NCI-H1105 treated with DMSO at 0.1 percent for 48 hours (cell line): ENCODE data around the gene RAB3IP.

Source experiments
- DNase-seq: peaks from one replicate; lab custom pipeline; 2025; lab: John Stamatoyannopoulos, UW

The RAB3IP gene, protein sequence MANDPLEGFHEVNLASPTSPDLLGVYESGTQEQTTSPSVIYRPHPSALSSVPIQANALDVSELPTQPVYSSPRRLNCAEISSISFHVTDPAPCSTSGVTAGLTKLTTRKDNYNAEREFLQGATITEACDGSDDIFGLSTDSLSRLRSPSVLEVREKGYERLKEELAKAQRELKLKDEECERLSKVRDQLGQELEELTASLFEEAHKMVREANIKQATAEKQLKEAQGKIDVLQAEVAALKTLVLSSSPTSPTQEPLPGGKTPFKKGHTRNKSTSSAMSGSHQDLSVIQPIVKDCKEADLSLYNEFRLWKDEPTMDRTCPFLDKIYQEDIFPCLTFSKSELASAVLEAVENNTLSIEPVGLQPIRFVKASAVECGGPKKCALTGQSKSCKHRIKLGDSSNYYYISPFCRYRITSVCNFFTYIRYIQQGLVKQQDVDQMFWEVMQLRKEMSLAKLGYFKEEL

DNA sequence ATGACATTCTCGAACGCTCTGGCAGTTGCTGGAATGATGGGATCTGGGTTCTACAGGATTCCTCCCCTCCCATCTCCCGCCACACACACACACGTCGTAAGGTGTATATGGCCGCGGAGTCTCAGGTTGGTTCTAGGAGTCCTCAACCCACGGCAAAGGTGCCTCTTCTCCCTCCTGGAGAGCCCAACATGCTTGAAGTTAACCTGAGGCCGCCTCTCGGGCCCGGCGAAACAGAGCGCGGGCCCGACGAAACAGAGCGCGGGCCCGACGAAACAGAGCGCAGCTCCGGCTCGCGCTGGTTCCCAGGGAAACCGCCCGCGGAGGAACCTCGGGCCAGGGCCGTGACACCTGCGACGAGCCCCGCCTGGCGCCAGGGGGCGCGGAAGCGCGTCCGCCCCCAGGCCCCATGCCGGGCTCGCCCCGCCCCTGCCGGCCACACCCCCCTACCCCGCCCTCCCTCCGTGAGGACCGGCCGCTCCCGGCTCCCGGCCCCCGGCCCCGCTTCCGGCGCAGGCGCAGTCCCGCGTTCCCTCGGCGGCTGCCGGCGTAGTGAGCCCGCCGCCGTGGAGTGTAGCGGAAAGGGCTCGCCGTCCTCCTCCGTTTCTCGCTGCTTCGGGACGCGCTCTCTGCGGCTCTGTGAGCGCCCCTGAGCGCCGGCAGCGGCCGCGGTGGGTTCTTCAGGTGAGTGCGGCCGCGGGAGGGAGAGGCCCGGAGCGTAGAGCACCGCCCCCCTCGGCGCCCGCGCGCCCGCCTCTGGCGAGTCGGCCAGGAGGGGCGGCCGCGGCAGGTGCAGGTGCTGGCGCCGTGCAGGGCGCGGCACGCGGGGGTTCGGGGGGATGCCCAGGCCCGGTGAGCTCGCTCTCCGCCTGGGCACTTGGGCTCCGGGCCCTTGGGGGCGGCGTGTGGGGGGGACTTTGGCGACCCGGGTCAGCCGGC is at the start of gene RAB3IP:
Gene RAB3IP, plus strand, starts transcription at position 510 of the 936 bp plus-strand sequence. CDS start 16,549 bp downstream, outside the sequence.
- DNase-seq = peak; percentile 90

DNA sequence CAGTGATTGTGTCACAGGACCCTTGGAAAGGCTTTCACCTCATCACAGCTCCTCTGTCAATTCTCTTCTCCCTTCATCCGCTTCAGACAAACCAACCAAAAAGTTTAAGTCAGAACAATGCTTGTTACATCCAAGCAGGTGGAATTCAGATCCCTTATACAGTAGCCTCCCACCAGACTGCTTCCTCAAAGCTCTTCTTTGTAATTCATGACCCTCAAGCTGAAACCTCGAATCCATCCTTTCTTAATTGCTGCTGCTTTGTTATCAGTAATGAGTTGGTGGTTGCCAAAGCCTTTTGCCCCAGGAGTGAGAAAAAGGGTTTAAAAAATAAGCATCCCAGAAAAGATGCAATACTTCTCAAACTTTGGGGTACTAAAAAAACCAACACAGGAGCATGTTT is 49.0 kb upstream of the RAB3IP start:
- no peak for DNase-seq

DNA sequence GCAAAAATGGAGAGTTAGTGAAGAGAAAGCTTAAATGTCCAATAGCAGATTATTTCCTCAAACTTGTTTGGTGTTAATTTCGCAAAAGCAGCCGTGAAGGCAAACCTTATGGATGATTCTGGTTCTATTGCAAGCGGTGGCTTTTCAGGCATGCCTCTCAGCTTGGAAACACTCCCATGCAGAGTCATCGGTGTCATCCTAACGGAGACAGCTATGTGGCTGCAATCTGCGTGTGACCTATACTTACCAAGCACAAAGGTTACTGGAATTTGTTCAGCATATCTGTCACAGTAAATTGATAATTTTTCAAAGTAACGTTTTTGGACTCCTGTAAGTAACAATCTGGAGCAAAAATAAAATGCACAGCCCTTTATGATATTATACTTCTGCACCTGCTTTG is 44.5 kb upstream of the RAB3IP start:
- DNase-seq = no peak

DNA sequence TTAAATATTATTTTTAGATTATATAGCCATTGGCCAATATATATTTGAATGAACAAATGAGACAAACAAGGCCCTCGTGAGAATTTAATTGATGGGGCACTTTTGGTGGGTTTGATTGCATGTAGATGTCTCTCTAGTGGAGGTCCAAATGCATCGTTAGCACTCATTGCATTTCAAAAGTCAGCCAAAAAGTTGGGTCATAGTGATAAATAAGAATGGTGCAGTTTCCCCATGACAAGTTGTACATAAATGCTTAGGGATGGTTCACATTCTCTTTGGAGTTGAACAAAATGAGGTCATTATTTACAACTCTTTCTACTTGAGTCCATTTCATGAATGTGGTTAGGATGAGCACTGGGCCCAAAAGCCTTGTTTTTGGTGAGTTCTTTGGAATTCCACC is 40.6 kb upstream of the RAB3IP start:
- no peak for DNase-seq

DNA sequence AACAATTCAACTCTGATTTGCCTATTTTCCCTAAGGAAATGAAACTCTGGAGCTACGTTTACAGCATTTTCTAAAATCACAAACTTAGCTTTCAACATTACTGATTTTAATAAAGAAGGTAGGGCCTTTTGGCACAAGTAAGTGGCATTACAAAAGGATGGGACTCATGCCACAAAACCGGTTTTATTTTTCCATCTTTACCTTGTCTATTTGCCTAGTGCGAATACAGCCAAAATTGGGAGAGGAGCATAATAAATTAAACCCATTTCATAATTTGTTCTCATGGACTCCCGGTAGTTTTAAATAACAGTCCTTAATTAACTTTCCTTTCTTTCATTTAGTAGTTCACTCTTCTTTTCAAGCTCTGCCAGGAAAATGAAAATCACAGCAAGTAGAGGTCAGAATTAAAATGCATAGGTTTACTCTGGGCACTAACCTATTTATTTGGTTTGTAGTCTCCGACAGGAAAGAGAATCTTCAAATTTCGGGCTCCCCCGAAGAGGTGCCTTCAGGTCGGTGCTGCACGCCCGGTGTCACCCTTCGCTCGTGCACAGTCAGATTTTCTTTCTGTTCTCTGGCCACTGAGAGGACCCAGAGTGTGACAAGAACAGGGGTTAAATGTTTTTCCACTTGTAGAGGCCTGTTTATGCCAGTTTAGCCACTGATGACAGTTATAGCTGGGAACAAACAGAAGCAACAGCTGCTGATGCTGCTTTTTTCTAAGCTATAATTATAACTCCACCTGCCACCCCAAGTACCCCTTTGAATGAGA is 39.7 kb upstream of the RAB3IP start, which contains the start of gene BEST3:
Gene BEST3, minus strand, starts transcription at position 535 of the 772 bp plus-strand sequence. CDS start 1,505 bp downstream, outside the sequence.
- DNase-seq = peak; percentile 100

DNA sequence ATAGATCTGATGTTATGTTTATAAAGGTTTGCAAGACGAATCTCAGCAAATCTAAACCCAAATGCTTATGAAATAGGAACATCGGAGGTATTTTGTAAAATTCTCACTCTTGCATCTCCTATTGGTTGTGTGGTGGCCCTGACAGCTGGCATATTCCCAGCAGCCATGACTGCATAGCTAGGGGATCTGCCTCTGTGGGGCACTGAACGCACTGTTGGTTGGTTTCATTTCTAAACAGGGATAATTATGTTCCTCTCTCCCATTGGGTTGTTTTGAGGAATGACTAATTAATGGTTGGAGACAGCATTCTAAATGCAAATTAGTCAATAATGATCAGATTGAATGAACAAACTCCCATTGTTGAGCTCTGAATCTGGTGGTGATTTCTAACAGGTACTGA is 36.8 kb upstream of the RAB3IP start:
- peak; percentile 78 for DNase-seq

DNA sequence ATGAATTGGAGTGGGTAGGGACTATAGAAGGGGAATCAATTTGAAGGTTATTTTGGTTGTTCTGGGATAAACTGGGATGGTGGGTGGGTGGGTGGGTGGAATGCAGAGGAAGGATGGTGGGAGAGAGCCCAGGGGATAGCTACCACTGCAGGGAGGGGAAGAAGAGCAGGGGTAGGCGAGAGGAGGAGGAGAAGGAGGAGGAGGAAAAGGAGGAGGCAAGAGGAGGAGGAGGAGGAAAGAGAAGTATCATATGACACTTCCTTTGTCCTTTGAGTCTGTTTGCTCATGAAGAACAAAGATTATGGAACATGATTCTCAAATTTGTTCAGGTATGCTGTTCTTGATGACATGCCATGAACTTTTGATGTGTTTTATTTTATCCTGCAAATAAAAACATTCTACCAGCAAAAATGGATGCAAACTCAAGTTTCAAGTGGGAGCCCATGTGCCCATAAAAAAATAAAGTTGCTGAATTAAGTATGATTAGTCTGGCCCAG is 35.5 kb upstream of the RAB3IP start:
- DNase-seq = no peak

DNA sequence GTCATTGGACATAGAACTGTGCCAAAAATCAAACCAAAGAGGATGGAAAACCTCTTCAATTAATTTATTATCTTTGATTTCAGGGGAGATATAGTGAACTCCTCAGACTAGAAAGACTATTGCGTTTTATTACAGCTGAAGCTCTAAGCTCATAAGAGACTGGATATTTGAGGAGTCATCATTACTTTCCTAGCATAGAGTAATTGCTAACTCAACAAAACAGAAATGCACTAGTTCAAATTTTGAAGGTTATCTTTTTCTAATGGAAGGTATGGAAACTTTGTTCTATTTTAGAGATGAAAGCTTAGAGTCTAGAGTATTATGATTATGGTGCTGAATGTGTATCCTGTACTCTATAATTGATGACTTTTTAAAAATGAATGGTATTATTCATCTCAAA is 34.3 kb upstream of the RAB3IP start:
- DNase-seq = peak; percentile 76

DNA sequence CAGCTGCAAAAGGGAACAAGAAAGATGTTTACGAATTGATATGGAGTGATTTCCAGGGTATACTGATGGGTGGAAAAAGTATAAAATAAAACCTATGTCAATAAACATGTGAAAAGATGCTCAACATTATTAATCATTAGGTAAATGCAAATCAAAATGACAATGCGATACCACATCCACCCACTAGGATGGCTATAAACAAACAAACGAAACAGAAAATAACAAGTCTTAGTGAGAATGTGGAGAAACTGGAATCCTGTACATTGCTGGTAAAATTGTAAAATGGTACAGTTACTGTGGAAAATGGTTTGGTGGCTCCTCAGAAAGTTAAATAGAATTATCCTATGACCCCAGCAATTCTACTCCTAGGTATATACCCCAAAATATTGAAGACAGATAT is 30.0 kb upstream of the RAB3IP start:
- DNase-seq = no peak

DNA sequence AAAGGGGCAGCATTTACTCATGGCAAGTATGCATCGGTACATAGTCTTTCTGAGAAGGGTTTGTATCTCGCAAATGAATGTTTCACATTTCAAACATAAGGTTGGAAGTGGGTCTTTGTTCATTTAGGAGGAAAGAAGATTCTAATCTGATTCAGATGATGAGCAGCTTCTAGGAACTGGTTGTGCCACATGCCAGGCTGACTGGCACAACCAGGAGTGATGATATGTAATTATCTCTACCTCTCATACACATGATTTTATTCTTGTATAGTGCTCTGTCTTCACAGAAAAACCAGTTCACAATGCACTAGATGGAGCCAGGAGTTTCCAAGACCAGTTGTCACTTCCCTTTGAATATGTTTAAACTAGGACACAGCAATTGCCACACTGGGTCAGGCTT is 25.8 kb upstream of the RAB3IP start:
- no peak for DNase-seq

DNA sequence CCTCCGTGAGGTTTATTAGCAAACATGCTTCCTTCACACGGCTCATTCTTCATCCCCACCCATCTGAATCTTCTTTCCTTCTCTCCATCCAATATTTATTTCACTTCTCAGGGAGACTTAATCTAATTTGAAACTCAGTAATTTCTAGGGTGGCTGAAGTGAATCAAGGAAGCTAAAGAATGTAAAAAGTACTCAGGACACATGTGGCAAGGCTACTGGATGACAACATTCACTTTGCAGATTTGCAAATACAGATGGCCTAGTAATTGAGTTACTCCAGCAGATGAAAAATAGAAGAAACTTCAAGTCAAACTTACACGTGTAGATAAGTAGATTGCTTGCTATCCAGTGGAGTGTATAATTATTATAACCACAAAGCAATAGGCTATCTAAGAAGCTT is 24.1 kb upstream of the RAB3IP start:
- no peak for DNase-seq

DNA sequence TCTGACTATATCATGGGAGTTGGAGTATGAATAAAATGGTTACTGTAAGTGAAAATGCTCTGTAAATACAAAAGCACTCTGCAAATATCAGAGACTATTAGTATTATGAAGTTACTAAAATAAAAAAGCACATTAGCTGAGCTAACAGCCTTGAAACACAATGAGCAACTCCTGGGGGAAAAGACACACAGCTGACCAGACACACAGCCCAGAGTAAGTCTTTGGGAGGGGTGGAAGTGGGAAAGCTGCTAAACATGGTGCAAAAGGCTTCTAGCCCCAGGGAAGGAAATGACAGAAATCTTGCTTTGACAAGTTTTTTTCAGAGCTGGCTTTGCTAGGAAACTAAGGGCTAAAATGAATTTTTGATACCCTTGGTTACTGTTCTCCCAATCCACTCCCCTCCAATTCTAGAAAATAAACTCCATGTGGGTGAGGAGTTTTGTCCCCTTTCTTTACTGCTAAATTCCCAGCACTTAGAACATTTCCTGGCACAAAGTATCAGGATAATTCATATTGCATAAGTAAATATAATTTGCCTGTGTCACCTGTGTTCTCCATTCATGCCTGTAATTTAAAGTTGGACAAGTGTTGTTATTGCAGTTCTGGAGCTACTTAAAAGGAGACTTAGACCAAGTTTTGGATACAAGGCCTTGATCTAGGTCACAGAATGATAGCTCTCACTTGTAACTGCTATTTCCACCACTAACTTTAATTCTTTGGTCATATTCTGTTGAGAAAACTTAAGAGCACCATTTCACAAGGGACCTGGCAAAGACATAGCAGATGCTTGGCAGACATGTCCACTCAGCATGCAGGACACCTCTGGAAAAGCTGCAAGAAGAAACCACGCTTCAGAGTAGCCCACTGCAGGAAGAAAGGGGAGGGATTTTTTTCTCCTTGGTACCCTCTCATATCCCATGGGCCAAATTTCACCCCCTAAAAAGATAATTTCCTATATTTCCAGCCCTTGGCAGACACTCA is 19.0 kb upstream of the RAB3IP start:
- DNase-seq = no peak

DNA sequence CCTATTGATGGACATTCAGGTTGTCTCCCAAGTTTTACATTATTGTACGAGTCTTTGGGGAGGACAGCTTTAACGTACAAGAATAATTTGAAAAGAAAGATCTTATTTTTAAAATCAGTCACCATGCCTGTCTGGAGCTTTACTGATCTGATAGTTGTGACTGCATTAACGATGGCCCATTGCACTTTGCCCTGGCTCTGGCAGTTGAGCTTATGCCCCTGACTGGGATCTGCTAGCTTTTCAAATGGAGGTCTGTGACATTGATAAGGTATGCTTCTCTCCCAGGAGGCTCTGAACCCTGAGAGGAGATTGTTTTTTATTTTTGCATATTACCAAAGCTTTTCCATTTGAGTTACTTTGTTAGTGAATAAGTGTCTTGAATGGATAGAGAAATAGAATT is 17.9 kb upstream of the RAB3IP start:
- no peak for DNase-seq

DNA sequence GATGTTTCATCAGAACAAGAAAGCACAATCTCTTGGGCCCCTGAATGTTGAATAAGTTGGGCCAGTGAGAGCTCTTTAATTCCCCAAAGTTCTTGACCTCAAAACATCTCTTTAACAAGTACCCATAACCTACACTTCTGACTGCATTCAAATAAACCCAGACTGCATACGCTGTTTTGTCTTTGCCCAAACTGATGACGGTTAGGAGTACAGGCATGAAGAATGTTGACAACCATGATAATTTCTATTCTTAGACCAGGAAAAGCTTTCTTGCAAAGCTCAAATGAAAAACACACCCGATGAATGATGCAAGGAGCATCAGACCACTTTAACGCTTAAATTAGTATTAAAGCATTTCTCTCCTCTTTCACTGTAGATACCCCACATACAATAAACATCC is 11.7 kb upstream of the RAB3IP start:
- no peak for DNase-seq

DNA sequence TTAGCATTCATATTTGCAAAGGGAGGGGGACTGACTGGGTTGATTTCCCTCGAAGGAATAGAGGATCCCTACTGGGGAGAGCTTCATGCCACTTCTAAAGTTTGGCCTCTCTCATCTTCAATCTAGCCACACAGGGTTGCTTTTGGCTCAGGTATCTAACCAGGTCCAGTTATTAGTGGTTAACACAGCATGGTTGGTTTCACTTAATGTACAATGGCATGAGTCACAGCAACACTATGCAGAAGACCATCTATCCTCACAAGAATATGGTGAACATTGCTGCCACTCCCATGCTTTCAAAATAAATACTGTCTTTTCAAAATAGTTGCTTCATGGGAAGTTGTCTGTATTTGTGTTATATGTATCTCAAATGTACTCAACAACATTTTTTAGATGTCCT is 6.6 kb upstream of the RAB3IP start:
- DNase-seq = no peak

DNA sequence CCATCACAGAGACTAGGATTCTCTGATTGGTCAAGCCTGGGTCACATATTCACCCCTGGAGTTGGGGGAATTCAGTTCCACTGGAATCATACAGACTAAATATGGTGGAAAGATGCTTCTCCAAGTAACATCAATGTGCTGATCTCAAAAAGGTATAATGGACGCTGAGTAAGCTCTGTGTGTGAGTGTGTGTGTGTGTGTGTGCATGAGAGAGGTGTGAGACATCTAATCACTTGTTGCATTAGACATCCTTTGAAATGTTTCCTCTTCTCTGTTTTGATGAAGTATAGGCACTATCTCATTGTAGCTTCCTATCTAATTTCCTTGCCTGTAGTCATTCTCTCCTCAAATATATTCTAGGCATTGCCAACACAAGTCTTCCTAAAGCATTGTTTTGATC is 5.0 kb upstream of the RAB3IP start:
- DNase-seq = no peak

DNA sequence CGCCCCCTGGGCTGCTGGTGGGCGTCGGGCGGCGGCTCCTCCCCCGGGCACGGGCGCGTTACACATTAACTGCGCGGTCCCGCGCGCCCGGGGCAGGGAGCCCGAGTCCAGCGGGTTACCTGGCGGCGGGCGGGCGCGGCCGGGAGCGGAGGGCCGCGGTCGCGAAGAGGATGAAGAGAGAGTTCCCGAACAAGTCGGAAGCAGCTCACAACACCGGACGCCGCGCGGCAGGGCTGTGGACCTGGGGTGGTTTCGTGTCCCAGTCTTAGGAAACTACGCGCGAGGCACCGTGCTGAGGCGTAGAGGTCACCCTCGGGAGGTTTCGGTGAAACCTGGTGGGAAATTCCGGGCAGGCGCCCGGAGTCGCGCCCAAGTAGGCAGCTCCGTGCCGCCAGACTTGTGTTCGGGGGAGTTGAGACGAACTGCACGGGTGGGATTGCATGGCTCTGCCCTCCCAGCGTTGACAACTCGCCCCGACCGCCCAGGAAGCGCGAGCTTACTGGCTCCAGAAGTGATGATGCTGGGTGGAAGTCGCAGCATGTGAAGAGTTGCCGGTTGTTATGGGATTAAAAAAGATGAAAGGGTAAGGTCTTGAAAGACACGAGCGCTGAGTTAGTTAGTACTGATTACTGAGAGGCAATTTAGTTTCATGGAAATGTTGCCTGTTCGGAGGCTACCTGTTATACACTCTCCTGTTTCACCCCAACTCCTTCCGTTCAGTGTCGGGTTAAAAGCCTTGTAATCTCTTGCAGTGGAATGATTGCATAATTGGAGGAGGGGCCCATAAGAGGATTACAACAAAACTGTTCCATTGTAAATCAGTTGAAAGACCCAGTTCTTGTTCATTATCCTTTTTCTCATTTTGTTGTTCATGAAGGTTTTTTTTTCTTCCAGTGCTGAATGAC is 879 bp downstream of the RAB3IP start:
- DNase-seq = peak; percentile 64

DNA sequence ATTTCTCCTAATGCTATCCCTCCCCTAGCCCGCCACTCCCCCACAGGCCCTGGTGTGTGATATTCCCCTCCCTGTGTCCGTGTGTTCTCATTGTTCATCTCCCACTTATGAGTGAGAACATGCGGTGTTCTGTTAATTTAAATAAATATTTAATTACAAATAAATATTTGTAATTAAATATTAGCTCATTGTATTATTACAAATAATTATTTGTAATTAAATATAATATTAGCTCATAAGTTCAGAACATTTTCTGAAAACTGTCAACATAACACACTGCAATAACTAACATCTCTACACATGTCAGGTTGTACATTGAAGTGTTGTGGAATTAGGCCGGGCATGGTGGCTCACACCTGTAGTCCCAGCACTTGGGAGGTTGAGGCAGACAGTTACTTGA is 5.4 kb downstream of the RAB3IP start:
- DNase-seq = no peak

DNA sequence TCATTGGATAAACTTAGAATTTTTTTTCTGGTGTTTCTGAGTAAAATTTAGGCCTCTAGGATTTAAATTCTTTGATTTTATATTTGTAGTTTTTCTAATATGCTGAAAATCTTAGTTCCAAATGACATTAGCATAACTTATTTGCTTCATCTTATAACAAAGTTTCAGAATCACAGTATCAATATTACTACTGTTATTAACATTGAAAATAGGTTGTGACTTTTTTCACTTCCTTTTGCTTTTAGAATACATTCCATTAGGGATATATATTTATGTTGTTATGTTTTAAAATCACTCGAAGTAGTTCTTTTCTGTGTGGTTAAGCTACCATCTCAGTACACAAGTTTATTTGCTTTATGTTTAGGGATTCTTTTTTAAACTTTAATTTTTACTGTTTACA is 12.8 kb downstream of the RAB3IP start:
- no peak for DNase-seq

DNA sequence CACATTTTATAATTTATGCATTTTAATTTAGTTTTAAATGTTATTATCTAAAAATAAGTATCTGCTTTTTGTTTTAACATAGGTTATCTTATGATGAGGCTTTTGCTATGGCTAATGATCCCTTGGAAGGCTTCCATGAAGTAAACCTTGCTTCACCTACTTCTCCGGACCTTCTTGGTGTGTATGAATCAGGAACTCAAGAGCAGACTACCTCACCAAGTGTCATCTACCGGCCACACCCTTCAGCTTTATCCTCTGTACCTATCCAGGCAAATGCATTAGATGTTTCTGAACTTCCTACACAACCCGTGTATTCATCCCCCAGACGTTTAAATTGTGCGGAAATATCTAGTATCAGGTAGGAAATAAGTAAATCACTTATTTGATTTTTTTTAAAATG is 16.6 kb downstream of the RAB3IP start:
- no peak for DNase-seq
